ENCODE measurements around the gene SH3TC1.

The SH3TC1 gene

DNA sequence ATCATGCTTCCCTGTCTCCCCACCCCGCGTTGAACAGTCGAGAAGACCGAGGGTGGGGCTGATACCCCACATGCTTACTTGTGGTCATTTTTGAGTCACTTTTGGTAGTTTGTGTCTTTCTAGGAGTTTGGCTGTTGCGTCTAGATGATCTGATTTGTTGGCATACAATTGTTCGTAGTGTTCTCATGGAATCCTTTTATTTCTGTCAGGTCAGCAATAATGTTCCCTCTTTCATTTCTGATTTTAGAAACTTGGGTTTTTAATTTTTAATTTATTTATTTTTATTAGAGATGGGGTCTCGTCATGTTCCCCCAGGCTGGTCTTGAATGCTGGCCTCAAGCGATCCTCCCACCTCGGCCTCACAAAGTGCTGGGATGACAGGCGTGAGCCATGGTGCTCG lies 30.9 kb downstream of the SH3TC1 start:
- no peak for DNase-seq (ENCODE audit: low read depth)

DNA sequence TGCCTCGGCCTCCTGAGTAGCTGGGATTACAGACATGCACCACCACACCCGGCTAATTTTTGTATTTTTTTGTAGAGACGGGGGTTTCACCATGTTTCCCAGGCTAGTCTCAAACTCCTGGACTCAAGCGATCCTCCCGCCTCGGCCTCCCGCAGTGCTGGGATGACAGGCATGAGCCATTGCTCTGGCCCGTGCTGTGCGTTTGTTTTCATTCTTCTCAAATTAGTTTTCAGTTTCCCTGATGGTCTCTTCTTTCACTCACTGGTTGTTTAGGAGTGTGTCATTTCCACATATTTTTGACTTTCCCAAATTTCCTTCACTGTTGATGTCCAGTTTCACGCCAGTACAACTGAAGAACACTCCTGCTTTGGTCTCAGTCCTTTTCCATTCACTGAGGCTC lies 31.8 kb downstream of the SH3TC1 start:
- DNase-seq (ENCODE audit: low read depth) = no peak

DNA sequence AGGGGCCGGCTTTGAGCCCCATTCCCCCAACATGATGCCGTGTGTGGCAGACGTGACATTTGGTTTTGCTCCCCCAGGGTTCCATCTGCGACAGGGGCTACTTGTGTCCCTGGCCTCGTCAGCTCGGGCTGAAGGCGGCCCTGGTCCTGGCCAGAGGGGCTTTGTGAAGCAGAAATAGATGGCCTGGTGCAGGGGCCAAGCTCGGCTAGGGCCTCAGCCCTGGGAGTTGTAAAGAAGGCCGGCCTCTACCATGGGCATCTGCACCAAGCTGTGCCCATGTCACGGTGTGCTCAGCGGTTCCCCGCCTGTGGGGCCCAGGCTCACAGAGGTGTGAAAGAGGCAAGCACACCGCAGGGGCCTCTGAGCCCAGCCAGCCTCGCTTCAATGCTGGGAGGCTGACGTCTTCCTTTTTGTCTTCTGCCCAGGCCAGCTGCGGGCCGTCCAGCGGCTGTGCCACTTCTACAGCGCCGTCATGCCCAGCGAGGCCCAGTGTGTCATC lies 32.5 kb downstream of the SH3TC1 start:
- no peak for DNase-seq (ENCODE audit: low read depth)

DNA sequence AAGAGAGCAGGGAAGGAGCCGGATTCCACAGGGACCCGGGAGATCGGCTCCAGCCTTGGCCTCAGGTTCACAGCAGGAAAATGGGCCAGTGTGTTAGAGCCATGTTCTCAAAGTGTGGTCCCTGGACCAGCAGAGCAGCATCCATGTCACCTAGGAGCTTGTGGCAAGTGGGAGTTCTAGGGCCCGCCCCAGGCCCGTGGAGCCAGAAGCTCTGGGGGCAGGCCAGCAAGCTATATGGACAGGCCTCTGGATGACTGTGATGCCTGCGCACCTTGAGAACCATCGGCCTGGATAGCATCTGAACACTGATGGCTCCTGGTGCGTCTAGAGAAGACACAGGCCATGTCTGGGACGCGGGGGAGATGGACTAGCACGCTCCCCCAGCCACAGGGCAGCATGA lies 33.7 kb downstream of the SH3TC1 start:
- DNase-seq (ENCODE audit: low read depth) = no peak

DNA sequence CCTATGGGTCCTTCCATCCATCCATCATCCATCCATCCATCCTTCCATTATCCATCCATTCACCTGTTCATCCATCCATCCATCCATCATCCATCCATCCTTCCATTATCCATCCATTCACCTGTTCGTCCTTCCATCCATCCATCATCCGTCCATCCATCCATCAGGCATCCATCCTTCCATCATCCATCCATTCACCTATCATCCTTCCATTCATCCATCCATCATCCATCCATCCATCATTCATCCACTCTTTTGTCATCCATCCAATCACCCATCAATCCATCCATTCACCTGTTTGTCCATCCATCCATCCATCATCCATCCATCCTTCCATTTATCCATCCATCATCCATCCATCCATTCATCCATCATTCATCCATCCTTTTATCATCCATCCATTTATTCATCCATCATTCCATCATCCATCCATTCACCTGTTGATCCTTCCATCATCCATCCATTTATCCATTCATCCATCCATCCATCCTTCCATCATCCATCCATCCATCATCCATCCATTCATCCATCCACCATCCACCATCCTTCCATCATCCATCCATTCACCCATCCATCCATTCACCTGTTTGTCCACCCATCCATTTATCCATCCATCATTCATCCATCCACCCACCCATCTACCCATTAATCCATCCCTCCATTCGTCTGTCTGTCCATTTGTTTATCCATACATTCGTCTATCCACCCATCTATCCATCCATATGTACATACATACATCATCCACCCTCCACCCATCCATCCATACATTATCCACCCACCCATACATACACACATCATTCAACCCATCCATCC lies 34.8 kb downstream of the SH3TC1 start:
- DNase-seq (ENCODE audit: low read depth) = no peak

DNA sequence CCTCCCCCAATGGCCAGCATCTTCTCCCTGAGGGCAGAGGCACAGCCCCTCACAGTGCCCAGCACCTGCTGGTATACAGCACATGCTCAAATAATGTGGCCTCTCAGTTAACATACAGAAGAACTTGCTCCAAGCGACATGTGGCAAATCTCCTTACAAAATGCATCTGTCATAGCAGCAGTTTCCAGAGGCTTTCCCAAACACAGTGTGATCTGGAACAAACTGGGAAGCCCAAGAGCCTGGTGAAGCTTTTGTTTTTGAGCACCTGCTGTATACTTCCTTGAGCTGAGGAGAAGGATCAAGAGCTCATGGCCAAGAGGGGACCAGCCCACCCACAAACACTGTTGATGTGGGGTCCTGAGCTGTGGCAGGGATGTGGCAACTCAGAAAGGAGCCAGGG lies 35.6 kb downstream of the SH3TC1 start:
- no peak for DNase-seq (ENCODE audit: low read depth)

DNA sequence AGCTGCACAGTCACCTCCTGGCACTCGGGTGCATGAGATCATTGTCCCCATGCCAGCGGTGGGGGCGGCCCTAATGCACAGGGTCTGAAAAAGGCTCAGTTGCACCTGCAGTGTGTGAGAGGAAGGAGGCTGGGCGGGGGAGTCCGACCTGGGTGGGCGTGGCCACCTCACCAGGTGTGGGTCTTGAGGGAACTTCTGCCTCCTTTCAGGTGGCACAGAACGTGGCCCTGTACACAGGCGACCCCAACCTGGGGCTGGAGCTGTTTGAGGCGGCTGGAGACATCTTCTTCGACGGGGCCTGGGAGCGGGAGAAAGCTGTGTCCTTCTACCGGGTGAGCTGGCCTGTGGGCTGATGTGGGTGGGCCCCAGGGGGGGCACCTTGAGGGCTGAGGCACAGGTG lies 36.1 kb downstream of the SH3TC1 start:
- DNase-seq (ENCODE audit: low read depth) = no peak

DNA sequence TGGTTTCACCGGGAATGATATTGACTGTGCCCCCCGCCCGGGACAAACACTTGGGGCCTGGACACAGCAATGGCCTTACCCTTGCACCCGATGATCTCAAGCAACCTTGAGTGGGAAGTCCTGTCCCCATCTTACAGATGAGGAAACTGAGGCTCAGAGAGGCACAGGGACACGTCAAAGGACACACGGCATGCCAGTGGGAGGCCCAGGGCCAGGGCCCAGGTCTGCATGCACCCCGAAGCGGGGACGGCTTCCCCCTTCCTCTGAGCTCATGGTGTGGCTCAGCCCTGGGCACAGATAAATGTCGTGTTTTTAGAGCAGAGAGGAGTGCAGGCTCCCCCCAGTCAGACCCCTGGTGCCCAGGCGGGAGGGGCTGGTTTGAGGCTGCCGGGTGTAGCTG lies 36.6 kb downstream of the SH3TC1 start:
- no peak for DNase-seq (ENCODE audit: low read depth)

DNA sequence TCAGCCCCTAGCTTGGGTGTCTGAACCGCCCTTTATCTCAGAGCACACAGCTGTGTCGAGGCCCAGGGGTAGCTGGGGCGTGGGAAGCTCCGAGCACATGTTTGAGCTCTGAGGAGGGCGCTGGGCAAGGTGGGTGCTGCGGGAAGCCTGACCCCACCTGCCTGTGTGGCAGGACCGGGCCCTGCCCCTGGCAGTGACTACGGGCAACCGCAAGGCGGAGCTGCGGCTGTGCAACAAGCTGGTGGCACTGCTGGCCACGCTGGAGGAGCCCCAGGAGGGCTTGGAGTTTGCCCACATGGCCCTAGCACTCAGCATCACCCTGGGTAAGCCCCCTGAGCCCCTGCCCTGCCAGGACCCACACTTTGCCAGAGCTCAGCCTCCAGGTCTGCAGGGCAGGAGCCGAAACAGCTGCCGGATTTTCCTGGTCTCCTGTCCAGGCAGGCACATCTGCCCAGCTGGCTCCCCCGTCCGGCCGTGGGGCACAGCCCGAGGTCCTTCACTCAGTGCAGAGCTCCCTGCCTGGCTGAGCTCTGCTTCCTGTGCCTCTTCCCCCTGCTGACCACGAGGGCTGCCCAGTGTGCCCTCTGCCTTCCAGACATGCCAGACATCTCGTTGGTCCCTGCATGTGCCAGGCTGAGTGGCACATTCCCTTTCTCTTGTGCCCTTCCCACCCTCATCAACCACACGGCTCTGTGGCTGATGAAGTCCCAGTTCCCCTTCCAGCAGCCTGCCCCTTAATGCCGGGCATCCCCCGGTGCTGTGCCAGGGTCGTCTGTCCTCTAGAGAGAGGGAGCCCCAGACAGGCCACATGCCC lies 37.2 kb downstream of the SH3TC1 start:
- no peak for DNase-seq (ENCODE audit: low read depth)

DNA sequence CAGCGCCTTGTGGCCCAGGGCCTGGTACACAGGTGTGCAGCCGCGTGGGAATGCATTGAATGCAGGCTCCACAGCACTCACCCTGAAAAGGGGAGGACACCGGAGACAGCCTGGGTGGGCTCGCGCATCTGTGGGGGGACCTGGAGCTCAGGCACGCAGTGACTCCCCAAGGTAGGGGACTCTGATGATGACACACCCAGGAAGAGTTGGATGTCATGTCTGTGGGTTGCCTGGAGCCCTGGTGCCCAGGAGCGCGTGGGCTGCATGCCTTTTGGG lies 37.8 kb downstream of the SH3TC1 start:
- no peak for DNase-seq (ENCODE audit: low read depth)

DNA sequence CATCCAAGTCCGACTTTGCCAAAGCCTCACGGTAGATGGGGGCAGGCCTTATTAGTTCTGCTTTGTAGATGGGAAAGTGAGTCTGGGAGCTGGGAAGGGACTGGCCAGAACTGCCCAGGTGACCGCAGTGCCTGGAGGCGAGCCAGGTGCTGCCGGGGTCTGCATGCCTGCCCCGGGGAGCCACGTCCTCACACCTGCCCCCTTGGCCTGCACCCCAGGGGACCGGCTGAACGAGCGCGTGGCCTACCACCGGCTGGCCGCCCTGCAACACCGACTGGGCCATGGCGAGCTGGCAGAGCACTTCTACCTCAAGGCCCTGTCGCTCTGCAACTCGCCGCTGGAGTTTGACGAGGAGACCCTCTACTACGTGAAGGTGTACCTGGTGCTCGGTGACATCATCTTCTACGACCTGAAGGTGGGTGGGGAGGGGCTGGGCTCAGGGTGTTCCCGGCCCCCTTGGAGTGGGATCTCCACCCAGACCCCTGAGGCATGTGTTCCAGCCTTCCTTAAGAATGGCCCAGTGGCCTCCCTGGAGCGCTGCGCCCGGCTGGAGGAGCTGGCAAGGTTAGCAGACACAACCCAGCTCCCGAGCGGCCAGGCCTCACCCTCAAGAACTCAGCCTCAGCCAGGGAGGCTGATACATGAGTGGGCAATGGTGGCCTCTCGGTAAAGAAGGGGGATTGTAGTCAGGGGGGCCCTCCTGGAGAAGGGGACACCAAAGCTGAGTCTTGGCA lies 38.3 kb downstream of the SH3TC1 start:
- DNase-seq (ENCODE audit: low read depth) = no peak

DNA sequence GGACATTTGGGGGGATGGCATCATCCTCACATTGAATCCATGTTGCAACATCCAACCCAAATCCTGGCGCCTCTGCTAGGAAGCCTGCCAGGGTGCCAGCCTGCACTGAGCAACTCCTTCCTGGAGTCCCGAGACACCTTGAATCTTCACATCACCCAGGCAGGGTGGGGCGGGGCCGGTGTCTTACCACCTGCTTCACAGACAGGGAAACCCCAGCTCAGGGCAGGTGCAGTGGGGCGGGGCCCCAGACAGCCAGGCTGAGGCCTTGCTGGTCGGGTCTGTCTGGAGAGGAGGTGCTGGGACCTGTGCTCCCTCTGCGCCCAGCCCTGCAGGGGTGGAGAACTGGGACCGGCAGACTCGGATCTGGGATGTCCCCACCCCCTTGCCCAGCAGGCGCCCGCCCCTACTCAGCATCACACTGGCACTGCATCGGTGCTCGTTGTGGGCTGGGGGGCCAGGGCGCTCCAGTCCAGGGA lies 39.0 kb downstream of the SH3TC1 start:
- no peak for DNase-seq (ENCODE audit: low read depth)

DNA sequence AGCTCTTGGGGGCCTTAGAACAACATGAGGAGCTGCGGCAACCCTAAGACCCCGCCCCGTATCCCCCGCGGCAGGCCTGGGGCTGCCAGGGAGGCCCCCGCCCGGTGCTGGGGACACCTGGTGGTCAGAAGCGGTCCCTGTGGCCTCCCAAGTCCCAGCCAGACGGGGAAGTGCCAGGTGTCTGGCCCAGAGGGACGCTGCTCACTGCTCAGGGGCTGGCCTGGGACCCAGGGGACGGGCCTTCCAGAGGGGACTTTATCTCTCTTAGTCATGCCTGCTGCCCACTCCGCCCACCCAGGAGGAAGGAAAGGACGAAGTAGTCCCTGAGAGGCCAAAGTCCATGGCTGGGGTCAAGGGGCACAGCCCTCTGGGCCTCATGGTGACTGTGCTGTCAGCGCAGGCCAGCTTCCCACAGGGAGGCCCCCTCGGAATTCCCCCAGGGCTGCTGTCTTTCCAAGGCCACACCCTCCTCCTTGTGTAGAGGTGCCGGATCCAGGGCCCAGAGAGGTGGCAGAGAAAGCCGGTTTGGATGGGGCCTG lies 39.5 kb downstream of the SH3TC1 start:
- no peak for DNase-seq (ENCODE audit: low read depth)

DNA sequence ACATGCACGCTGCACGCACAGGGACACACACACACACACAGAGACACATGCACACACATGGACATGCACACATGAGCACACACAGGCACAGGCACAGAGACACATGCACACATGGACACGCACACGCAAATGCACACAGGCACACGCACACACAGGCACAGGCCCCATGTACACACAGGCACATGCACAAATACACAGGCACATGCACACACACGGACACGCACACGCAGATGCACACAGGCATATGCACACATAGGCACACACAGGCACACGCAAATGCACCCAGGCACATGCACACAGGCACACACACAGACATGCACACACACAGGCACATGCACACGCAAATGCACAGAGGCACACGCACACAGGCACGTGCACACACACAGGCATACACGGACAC lies 40.1 kb downstream of the SH3TC1 start:
- no peak for DNase-seq (ENCODE audit: low read depth)

DNA sequence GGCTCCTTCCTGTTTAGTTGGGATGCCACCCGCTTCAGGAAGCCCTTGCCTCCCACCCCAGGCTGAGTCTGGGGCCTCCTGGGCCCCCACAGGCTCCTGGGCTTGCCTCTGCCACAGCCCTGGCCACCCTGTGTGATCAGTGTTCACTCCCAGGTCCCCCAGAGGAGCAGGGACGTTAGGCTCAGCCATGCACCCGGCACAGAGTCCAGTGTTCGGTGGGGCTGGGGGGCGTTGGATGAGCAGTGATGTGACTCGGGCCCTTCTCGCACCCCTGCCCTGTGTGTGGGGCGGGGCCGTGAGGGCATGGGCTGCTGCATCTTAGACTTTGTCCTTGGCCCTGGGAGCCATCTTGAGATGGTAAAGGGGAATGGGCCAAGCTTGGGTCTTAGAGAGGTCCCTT lies 40.6 kb downstream of the SH3TC1 start:
- no peak for DNase-seq (ENCODE audit: low read depth)

DNA sequence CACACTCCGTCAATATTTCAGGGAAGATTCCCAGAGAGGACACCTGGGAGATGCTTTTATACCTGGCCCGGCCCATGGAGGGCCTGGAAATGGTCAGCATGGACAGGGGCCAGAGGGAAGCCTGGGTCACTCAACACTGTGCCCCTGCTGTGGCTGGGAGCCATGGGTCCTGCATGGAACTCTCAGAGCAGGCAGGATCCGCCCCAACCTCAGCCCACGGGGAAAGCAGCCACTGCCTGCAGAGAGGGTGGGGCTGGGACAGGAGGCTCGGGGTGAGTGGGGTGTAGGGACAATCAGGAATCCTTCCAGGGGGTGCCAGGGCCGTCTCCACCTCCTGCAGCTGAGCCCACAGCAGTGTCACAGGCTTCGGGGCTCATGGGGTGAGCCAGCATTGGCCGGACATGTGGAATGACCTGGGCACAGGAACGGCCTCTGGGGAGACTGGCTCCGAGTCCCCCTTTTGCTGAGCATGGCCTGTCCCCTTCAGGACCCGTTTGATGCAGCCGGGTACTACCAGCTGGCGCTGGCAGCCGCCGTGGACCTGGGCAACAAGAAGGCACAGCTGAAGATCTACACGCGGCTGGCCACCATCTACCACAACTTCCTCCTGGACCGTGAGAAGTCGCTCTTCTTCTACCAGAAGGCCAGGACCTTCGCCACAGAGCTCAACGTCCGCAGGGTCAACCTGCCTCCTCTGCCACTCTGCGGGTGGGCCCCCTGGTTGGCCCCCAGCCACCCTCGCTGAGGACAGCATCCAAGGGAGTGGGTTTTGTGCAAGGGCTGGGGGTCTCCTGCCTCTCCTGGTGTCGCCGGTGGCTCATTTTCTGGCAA lies 41.3 kb downstream of the SH3TC1 start:
- no peak for DNase-seq (ENCODE audit: low read depth)

DNA sequence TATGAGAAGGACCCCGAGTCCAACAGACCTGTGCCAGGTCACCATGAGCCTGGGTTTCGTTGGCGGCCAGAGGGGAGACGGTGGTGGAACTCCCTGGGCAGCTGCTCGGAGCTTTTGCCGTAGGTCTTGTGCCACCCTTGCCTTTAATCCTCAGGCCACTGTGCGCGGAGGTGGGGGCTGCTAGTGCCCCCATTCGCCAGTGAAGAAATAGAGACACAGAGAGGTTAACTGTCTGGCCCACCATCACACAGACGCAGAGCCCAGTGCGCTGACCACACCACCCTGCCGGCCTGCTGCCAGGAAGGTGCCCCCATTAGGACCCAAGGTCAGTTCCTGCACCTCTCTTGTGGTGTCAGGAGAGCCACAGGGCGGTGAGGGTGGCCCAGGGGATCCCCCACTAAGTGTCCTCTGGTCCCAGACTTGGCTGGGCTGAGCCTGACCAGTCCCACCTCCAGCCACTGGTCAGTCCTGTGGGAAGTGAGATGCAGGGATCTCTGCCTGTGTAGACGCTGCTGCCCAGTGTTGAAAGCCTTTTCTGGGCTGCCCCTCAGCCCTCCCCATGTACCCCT lies 42.2 kb downstream of the SH3TC1 start:
- DNase-seq (ENCODE audit: low read depth) = no peak

DNA sequence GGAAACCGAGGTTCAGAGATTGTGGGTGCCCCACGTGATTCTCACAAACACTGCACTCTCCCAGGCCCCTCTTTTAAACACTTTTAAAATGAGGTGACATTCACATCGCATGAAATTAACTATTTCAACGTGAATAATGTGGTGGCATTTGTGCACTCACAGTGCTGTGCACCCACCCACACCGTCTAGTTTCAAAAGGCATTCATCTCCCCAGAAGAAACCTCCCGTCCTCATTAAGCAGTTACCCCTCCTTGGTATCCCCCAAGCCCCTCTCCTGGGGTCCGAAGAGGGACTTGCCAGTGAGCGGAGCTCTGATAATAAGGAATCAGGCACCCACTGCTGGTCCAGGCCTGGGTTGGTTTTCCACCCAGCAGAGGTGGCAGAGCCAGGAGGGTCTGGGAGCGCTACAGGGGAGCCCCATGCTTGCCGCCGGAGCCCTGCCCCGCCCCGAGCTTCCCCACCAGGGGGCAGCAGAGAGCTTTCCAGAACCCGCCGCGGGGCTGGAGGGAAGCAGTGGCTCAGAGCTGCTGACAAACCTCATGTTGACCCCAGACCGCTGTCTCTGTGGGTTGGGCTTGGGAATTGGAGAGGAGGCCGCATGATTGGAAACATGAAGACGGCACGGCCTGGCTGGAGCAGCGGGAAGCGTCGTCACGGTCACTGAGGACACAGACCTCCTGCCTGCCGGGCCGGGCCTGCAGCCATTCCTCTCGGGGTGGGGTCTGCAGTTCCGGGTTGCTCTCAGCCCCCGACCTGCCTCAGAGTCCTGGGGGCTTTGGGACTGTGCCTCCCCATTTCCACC lies 43.0 kb downstream of the SH3TC1 start:
- DNase-seq (ENCODE audit: low read depth) = peak; percentile 89

DNA sequence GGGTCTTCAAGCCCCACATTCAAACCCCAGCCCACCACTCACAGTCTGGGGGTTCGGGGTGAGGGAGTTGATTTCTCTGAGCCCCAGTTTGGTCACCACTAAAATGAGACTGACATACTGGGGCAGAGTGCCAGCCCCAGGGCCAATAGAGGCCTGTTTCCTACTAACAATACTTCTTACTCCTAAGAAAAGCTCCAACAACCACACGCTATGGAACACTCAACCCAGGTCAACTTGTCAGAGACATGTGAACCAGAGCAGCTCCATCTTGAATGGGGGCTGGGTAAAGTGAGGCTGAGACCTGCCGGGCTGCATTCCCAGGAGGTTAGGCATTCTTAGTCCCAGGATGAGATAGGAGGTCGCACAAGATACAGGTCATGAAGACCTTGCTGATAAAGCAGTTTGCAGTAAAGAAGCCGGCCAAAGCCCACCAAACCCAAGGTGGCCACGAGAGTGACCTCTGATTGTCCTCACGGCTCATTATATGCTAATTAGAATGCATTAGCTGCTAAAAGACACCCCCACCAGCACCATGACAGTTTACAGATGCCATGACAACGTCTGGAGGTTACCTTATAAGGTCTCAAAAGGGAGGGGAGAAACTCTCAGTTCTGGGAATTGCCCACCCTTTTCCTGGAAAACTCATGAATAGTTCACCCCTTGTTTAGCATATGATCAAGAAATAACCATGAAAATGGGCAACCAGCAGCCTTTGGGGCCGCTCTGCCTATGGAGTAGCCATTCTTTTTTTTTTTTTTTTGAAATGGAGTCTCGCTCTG lies 43.9 kb downstream of the SH3TC1 start:
- DNase-seq (ENCODE audit: low read depth) = no peak
